Kidney (tissue), 14 donors: Measurements from ENCODE around the gene STN1. TPM values are rescaled to one million over a fixed set of nuclear protein-coding genes. Genes with fewer than 3 reads are reported as not detected.

Experiments used
- DNase-seq, 5 donors: peaks; one replicate each; pipeline ENCODE4 v3.0.0-alpha.2; 2013 to 2020
- FAIRE-seq: peaks from 2 replicates; lab custom pipeline; 2012; peaks lifted over from hg19 to GRCh38; lab: Jason Lieb, UNC
- H3K27ac ChIP-seq, 2 donors: one replicate each; pipeline ENCODE4 v1.7.0; 2013; ENCODE audit warnings: low read depth in 2 of 2, low read length in 2 of 2, inconsistent platforms in 1 of 2
- H3K27me3 ChIP-seq: one replicate; pipeline ENCODE4 v1.7.1; 2013; ENCODE audit warnings: low read length, inconsistent platforms; ENCODE audit not compliant: control insufficient read depth, insufficient read depth
- H3K36me3 ChIP-seq, 3 donors: one replicate each; pipeline versions ENCODE4 v1.7.0 to v1.7.1; 2013; ENCODE audit warnings: low read length in 3 of 3, control low read depth in 1 of 3, inconsistent platforms in 1 of 3; ENCODE audit not compliant: insufficient read depth in 3 of 3, control insufficient read depth in 2 of 3
- H3K4me1 ChIP-seq, 3 donors: one replicate each; pipeline versions ENCODE4 v1.7.0 to v1.7.1; 2013; ENCODE audit warnings: low read length in 3 of 3, inconsistent platforms in 1 of 3, low read depth in 1 of 3; ENCODE audit not compliant: control insufficient read depth in 2 of 3, insufficient read depth in 2 of 3
- H3K4me3 ChIP-seq, 3 donors: one replicate each; pipeline versions ENCODE4 v1.7.0 to v1.8.1; 2013; ENCODE audit warnings: low read length in 3 of 3, control low read depth in 1 of 3, inconsistent platforms in 1 of 3
- H3K9ac ChIP-seq, 3 donors: one replicate each; pipeline versions ENCODE4 v1.7.0 to v1.7.1; 2013; ENCODE audit warnings: low read length in 3 of 3, control low read depth in 1 of 3, inconsistent platforms in 1 of 3
- H3K9me3 ChIP-seq, 3 donors: one replicate each; pipeline versions ENCODE4 v1.7.0 to v1.7.1; 2013; ENCODE audit warnings: low read length in 3 of 3, control low read depth in 1 of 3, inconsistent platforms in 1 of 3; ENCODE audit not compliant: control insufficient read depth in 2 of 3, insufficient read depth in 1 of 3
- intact Hi-C: fragments of 100-400 bp; cut with DNase I; formaldehyde crosslinking; loops from one replicate; pipeline ENCODE4 v1.11.1; 2022
- polyA plus RNA-seq: library from polyadenylated mRNA; stranded (reverse); fragments of 350-450 nt; fragmentation: Illumina TruSeq; extraction: RNeasy Lipid Tissue Mini Kit (QIAGEN cat#74804); gene quantifications from one replicate; pipeline ENCODE4 v1.2.3, GENCODE V29; 2014; ENCODE audit warnings: low read depth, low replicate concordance; ENCODE audit not compliant: insufficient read depth
- total RNA-seq: library from RNA; stranded (reverse); fragmentation: NEBNext Ultra II Directional; extraction: Animal tissue kit (Norgen Biotek cat#: 25700); gene quantifications from one replicate; pipeline ENCODE4 v1.2.1, GENCODE V29; 2021
- TF ChIP-seq, protein P1 (sequence below): IDR thresholded peaks from 3 replicates; pipeline ENCODE4 v1.5.1; 2012; ENCODE audit warnings: mild to moderate bottlenecking, moderate library complexity, borderline replicate concordance; ENCODE audit not compliant: insufficient read depth; ENCODE audit errors: extremely low read depth
- donor health status: control.
- donor health status: control.
- donor health status: control.
- donor health status: control.
- donor health status: control.
- donor health status: DM: yes; HTN: yes; CAD: no.
- donor health status: Normal renal cell carcinoma (clear cell type).

Gene STN1
- total and polyA plus RNA-seq, 2 donors from 2014 or later = 29.4 to 30.1 TPM

DNA sequence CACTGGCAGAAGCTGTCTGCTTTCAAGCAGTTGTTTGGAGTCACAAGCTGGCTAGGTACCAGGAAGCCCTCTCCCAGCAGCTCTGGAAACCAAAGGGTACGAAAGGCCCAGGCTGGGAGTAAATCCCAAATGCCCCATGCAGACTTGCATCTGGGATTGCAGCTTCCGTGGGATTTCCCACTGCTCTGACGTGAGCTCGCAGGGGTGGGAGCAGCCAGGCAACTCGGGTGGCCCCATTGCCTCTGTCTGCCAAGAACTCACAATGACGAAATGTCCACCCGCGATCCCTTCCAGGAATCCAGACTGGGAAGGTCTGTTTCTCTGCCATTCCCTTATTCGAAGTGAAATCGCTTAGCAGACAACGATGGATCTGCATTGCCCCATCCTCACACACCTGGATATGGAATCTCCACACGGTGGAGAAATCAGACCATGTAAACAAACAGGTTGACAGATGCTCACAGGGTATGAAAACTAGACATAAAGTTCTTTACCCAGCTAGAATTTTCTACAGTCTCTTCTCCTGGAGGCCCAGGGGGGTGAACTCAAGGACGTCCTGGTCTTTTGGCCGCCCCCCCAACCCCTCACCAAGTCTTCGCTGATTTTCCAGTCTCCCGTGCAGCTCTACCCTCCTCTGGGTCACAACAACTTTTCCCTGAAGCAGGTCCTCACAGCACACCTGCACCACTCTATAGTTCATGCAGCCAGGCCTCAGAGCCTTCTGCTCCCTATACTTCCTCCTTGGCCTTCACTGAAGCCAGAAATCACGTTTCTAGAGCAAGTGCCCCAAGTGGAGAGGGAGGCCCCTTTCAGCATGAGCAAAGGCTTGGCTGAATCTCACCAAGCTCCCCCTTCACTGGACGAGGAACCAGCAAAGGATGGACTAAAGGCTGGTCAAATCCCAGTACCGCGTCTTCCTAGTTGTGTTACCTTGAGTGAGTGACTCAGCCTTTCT, 82.6 kb downstream of the STN1 start:
- H3K27ac ChIP-seq = peak overlapping the region in 1 of 2 donors; percentile 0
- TF ChIP-seq, protein P1, sequence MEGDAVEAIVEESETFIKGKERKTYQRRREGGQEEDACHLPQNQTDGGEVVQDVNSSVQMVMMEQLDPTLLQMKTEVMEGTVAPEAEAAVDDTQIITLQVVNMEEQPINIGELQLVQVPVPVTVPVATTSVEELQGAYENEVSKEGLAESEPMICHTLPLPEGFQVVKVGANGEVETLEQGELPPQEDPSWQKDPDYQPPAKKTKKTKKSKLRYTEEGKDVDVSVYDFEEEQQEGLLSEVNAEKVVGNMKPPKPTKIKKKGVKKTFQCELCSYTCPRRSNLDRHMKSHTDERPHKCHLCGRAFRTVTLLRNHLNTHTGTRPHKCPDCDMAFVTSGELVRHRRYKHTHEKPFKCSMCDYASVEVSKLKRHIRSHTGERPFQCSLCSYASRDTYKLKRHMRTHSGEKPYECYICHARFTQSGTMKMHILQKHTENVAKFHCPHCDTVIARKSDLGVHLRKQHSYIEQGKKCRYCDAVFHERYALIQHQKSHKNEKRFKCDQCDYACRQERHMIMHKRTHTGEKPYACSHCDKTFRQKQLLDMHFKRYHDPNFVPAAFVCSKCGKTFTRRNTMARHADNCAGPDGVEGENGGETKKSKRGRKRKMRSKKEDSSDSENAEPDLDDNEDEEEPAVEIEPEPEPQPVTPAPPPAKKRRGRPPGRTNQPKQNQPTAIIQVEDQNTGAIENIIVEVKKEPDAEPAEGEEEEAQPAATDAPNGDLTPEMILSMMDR = no peak
- H3K9me3 ChIP-seq = no peaks in the 10 kb centered on the region
- H3K9ac ChIP-seq = no peak overlapping the region
- H3K27me3 ChIP-seq = no peaks in the 10 kb centered on the region
- DNase-seq = peak in 1 of 5 donors; percentile 91
- no peaks in the 10 kb centered on the region for H3K36me3 ChIP-seq
- intact Hi-C loops = no loop called here
- H3K4me3 ChIP-seq = no peak overlapping the region
- FAIRE-seq = no peak
- peaks cover 0 to 5% (median 5%) of the 10 kb centered on the region in 3 donors for H3K4me1 ChIP-seq

DNA sequence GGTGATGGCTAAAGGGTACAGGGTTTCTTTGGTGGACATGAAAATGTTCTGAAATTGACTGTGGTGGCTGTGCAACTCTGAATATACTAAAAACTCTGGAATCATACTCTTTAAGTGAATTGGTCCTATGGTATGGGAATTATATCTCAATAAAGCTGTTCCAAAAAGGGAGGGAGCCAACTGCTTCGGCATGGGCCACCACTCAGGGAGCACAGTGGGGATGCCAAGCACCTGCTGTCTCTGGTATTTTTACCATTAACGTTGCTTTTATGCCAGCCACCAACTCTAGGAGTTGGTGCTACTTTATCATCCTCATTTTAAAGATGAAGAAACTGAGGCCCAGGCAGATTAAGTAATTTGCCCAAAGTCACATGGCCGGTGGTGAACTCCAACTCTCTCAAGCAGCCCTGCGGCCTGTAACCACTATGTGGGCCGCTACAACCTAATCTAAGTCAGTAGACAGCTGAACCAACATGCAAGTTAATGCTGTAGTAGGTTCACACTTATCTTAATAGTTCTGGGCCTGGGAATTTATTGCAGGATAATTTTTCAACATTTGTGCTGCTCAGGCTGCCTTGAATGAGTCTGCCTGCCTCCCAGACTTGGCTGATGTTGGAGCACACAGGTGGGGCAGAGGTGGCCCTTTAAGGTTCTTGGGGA, 83.4 kb downstream of the STN1 start:
- DNase-seq (no peak), FAIRE-seq (no peak)
- no peak overlapping the region for H3K4me3 ChIP-seq
- H3K4me1 ChIP-seq = peaks cover 0 to 6% (median 5%) of the 10 kb centered on the region in 3 donors
- no peak overlapping the region for H3K9ac ChIP-seq
- intact Hi-C loops = no loop called here
- no peaks in the 10 kb centered on the region for H3K36me3 ChIP-seq
- no peaks in the 10 kb centered on the region for H3K27me3 ChIP-seq
- H3K9me3 ChIP-seq = no peaks in the 10 kb centered on the region
- TF ChIP-seq, protein P1 = no peak
- peak overlapping the region; percentile 0 to 58 for H3K27ac ChIP-seq

DNA sequence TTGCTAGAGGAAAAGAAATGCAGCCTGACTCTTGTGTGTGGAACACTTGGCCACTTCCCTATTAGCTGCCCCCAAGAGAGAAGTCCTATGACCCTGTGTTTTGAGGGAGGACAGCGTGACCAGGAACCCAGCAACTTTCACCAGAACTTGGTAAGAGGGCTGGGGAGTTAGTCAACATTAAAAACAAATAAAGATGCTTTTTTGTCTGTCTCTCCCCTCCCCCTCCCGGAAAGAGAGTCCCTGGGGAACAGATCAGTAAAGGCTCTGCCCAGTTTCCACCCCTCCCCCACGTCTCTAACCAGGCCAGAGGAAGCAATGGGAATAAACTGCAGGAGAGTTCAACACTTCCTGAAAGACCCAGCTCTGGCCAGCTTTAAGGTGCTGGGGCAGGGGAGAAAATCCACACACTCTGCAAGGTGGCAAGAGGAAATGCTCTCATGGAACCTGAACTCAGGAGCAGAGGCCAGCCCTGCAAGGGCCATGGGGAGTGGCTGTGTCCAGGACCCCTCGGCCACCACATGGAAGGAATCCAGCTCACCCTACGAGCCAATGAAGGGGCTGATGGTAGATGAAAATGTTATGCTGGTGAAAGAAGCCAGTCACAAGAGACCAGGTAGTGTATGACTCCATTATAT, 84.1 kb downstream of the STN1 start:
- FAIRE-seq = no peak
- H3K9ac ChIP-seq = no peak overlapping the region

More for the DNA sequence above, 84.1 kb downstream of the STN1 start:
- H3K27ac ChIP-seq = peak overlapping the region in 1 of 2 donors; percentile 58
- intact Hi-C loops = no loop called here
- H3K27me3 ChIP-seq = no peaks in the 10 kb centered on the region
- H3K36me3 ChIP-seq = no peaks in the 10 kb centered on the region
- peak in 4 of 5 donors; percentile 53 to 88 (median 62) for DNase-seq
- no peak overlapping the region for H3K4me3 ChIP-seq
- TF ChIP-seq, protein P1 = no peak
- H3K4me1 ChIP-seq = peaks cover 0 to 8% (median 5%) of the 10 kb centered on the region in 3 donors
- H3K9me3 ChIP-seq = no peaks in the 10 kb centered on the region
